Spleen (tissue), 7 donors: ENCODE data around the gene MEGF6.

Experiments
- POLR2A ChIP-seq, 3 donors: fragments of 450-650 bp; IDR thresholded peaks; one replicate each; pipeline ENCODE4 v1.5.1; 2017; ENCODE audit warnings: antibody characterized with exemption in 3 of 3, mild to moderate bottlenecking in 1 of 3
- POLR2AphosphoS5 ChIP-seq, 3 donors: sonication (generic); formaldehyde crosslinking; IDR thresholded peaks; one replicate each; pipeline ENCODE4 v1.5.1; 2017; ENCODE audit warnings: antibody characterized with exemption in 3 of 3
- TF ChIP-seq, protein P1 (sequence below), 11 experiments: fragments of 200-600 bp in 7 of 11; fragments of 450-650 bp in 4 of 11; sonication (generic) in 4 of 11; IDR thresholded peaks in 8 of 11; conservative IDR thresholded peaks in 3 of 11; 1 replicate in 7 of 11; 2 replicates in 4 of 11; pipeline versions ENCODE4 v1.4.0 to v1.8.0; 2016 to 2021; ENCODE audit warnings: antibody characterized with exemption in 11 of 11, inconsistent platforms in 4 of 11, mild to moderate bottlenecking in 1 of 11
- donor health status: DM: no; HTN: no; CAD: no; lungs with moderate emphysema.
- donor health status: DM: no; HTN: no; CAD: no.
- donor health status: DM: no; HTN: no; CAD: no.

- TF ChIP-seq, protein P1, sequence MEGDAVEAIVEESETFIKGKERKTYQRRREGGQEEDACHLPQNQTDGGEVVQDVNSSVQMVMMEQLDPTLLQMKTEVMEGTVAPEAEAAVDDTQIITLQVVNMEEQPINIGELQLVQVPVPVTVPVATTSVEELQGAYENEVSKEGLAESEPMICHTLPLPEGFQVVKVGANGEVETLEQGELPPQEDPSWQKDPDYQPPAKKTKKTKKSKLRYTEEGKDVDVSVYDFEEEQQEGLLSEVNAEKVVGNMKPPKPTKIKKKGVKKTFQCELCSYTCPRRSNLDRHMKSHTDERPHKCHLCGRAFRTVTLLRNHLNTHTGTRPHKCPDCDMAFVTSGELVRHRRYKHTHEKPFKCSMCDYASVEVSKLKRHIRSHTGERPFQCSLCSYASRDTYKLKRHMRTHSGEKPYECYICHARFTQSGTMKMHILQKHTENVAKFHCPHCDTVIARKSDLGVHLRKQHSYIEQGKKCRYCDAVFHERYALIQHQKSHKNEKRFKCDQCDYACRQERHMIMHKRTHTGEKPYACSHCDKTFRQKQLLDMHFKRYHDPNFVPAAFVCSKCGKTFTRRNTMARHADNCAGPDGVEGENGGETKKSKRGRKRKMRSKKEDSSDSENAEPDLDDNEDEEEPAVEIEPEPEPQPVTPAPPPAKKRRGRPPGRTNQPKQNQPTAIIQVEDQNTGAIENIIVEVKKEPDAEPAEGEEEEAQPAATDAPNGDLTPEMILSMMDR (IDR thresholded peaks at IDR 0.05 in 8 of 11, conservative IDR thresholded peaks at IDR 0.05 in 3 of 11), result no peak
- TF ChIP-seq POLR2A (IDR thresholded peaks at IDR 0.05) (no peak), POLR2AphosphoS5 (IDR thresholded peaks at IDR 0.05) (no peak)
Measured at GRCh38 chr1:3562712-3563111, 48.6 kb downstream of the MEGF6 start.
